Heart left ventricle (tissue), 13 donors: ENCODE results near the gene LIN9.

Experiments used
- CTCF ChIP-seq, 12 donors: fragments of 200-600 bp; sonication (generic) in 4 of 12; IDR thresholded peaks; one replicate each; pipeline versions ENCODE4 v1.5.0 to v1.8.0; 2018 to 2022; ENCODE audit warnings: antibody characterized with exemption in 12 of 12, mild to moderate bottlenecking in 5 of 12
- POLR2A ChIP-seq, 2 donors: fragments of 450-650 bp; IDR thresholded peaks; one replicate each; pipeline ENCODE4 v1.6.1; 2017; ENCODE audit warnings: antibody characterized with exemption in 2 of 2, mild to moderate bottlenecking in 2 of 2, moderate library complexity in 2 of 2
- donor health status: ischemic (EF 13 %, LVEDD 7.1; RV severe dilation, severe dysfunction).
- donor health status: DM: no; HTN: yes; CAD: no.
- donor health status: DM: no; HTN: no; CAD: no.
- donor health status: ischemic (EF 25% LVEDD 6.9; RV normal size, moderate dysfunction).
- donor health status: ischemic (EF 25% LVEDD 5.7; RV mildly dilated, moderate dysfunction).
- donor health status: ischemic (EF 35%, LVEDD 5.7; RV mildly dilated, moderate dysfunction).
- donor health status: nonischemic (EF 11% LVEDD 7.7; RV severe dilation, severe dysfunction).
- donor health status: DM: yes; HTN: yes; CAD: no.
- donor health status: PGD.
- donor health status: ischemic (EF 29% LVEDD 5.4; RV normal size, mild dysfunction).
- donor health status: nonischemic (EF 23%, LVEDD 6.1; RV moderate dilation, normal function).

- TF ChIP-seq CTCF (IDR thresholded peaks at IDR 0.05), result no peak
- no peak for TF ChIP-seq POLR2A (IDR thresholded peaks at IDR 0.05)
These were observed 720 bp downstream of the LIN9 start for GRCh38 chr1:226308166-226308722.
